Large intestine (tissue), 3 donors: ENCODE results near the gene ENDOD1. TPM values are rescaled to one million over a fixed set of nuclear protein-coding genes. Genes with fewer than 3 reads are reported as not detected.
"Not testable (repeated sequence)": the region's sequence is repeated elsewhere in the genome, so short reads cannot be mapped to it uniquely, and the experiment has no call there.

Experiments used
- DNase-seq, 2 donors: peaks; one replicate each; pipeline versions ENCODE4 v3.0.0 to v3.0.0-alpha.2; 2013
- H3K27ac ChIP-seq: one replicate; pipeline ENCODE4 v1.5.1; 2013; ENCODE audit warnings: low read length
- H3K27me3 ChIP-seq: 2 replicates; pipeline ENCODE4 v1.6.1; 2013; ENCODE audit warnings: low read length; ENCODE audit not compliant: control insufficient read depth, insufficient read depth
- H3K36me3 ChIP-seq: 2 replicates; pipeline ENCODE4 v1.6.1; 2013; ENCODE audit warnings: low read length; ENCODE audit not compliant: control insufficient read depth, insufficient read depth
- H3K4me1 ChIP-seq: one replicate; pipeline ENCODE4 v1.6.1; 2013; ENCODE audit warnings: low read length; ENCODE audit not compliant: control insufficient read depth, insufficient read depth
- H3K4me3 ChIP-seq: one replicate; pipeline ENCODE4 v1.5.1; 2013; ENCODE audit warnings: low read length
- H3K9me3 ChIP-seq: one replicate; pipeline ENCODE4 v1.6.1; 2013; ENCODE audit warnings: mild to moderate bottlenecking, low read depth, low read length, moderate library complexity; ENCODE audit not compliant: control insufficient read depth
- WGBS: methylation state at CpG from one replicate; pipeline ENCODE4 v1.1.5; 2013; ENCODE audit warnings: low lambda C conversion rate; ENCODE audit not compliant: insufficient coverage; 5-methylcytosine and 5-hydroxymethylcytosine counted together
- polyA plus RNA-seq: library from polyadenylated mRNA; unstranded; fragments of 120-200 nt; gene quantifications from one replicate; pipeline ENCODE4 v1.2.1, GENCODE V29; 2013

ENDOD1 gene
- polyA plus RNA-seq, 1 donor, result 29.7 TPM

GRCh38 chr11:95100856-95101507 lies 11.3 kb downstream of the ENDOD1 start:
- no peaks in the 10 kb centered on the region for H3K4me1 ChIP-seq
- H3K36me3 ChIP-seq, result peaks cover 3% of the 10 kb centered on the region
- no peak for DNase-seq
- H3K27ac ChIP-seq, result no peak overlapping the region
- no peak overlapping the region for H3K4me3 ChIP-seq
- WGBS, result 93% methylated on average over 2 of the region's 6 CpGs
- H3K27me3 ChIP-seq, result no peaks in the 10 kb centered on the region
- H3K9me3 ChIP-seq, result no peaks in the 10 kb centered on the region

- WGBS, result no CpG with 5 or more reads among the region's 1 CpG
- H3K27me3 ChIP-seq, result no peaks in the 10 kb centered on the region
- H3K4me1 ChIP-seq, result no peaks in the 10 kb centered on the region
- peaks cover 3% of the 10 kb centered on the region for H3K36me3 ChIP-seq
- no peak for DNase-seq
- H3K9me3 ChIP-seq, result no peaks in the 10 kb centered on the region
- no peak overlapping the region for H3K27ac ChIP-seq
- no peak overlapping the region for H3K4me3 ChIP-seq
These were observed 12.3 kb downstream of the ENDOD1 start for GRCh38 chr11:95101935-95102334.

- Histone ChIP-seq H3K4me3 (no peak overlapping the region), H3K9me3 (no peaks in the 10 kb centered on the region), H3K4me1 (no peaks in the 10 kb centered on the region), H3K27me3 (no peaks in the 10 kb centered on the region), H3K27ac (no peak overlapping the region), H3K36me3 (peaks cover 3% of the 10 kb centered on the region)
- no peak for DNase-seq
- WGBS, result 100% methylated on average over 1 of the region's 2 CpGs
These were observed 13.1 kb downstream of the ENDOD1 start for GRCh38 chr11:95102733-95103132.

DNA sequence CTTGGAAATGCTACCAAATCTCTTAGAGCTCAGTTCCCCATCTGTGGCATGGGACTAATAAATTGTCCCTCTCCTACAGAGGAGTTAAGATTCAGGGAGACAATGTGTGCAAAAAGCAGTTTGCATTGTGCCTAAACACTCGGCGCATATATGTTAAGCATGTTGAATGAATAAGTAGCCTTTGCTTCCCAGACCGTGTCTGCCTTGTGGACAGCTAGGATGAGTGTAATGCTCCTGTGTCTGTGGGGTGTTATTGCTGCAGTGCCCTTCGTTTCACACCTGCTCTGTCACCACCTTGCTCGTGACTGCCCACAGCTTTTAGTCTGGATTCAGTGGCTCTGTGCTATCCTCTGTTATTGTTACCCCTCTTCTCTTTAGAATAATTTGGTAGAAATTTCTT lies 14.1 kb downstream of the ENDOD1 start:
- no peak overlapping the region for H3K4me3 ChIP-seq
- H3K36me3 ChIP-seq, result peaks cover 3% of the 10 kb centered on the region
- no peaks in the 10 kb centered on the region for H3K9me3 ChIP-seq
- WGBS, result 80% methylated on average over 1 of the region's 5 CpGs
- no peak overlapping the region for H3K27ac ChIP-seq
- no peak for DNase-seq
- no peaks in the 10 kb centered on the region for H3K27me3 ChIP-seq
- no peaks in the 10 kb centered on the region for H3K4me1 ChIP-seq

DNA sequence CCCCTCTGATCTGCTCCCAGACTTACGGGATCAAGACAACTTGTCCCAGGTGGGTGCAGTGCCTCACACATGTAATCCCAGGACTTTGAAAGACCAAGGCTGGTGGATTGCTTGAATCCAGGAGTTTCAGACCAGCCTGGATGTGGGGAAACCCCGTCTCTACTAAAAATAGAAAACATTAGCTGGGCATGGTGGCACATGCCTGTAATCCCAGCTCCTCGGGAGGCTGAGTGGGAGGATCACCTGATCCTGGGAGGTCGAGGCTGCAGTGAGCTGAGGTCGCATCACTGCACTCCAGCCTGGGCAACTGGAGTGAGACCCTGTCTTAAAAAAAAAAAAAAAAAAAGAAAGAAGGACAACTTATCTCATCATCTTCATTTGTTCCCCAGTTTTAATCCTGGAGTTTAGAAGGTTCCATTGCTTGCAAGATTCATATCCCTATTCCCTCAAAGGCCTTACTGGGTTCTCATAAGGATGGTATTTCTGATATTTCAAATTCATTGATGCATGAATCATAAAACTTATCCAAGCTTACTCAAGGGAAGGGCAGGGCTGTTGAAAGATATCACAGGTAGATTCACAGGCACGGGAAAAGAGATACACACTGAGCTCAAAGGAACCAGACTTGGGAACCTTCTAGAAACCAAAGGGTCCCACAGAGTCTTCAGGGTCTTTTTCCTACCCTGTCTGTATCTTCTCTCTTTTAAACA lies 14.6 kb downstream of the ENDOD1 start:
- Histone ChIP-seq H3K4me1 (no peaks in the 10 kb centered on the region), H3K27me3 (no peaks in the 10 kb centered on the region), H3K9me3 (no peaks in the 10 kb centered on the region), H3K27ac (no peak overlapping the region), H3K36me3 (peaks cover 3% of the 10 kb centered on the region), H3K4me3 (no peak overlapping the region)
- WGBS, result no CpG with 5 or more reads among the region's 6 CpGs
- DNase-seq, result no peak

DNA sequence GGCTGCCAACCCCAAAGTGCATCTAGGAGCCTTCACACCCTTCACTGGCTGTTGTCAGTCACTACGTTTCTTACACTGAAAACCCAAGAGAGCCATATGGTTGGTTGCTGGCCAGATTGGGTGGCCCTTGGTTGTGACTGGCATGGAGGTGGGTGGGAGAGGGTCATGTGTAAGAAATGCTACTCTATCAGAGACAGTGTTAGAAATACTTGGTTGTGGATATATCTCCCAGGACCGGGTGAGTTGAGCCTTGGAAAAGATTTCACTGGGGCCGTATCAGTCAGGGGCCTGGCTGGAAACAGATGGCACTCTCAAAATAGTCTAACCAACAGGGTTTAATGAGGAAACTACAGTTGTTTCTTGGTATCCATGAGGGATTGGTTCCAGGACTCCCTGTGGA lies 15.2 kb downstream of the ENDOD1 start:
- DNase-seq, result no peak
- Histone ChIP-seq H3K27me3 (no peaks in the 10 kb centered on the region), H3K36me3 (peaks cover 7% of the 10 kb centered on the region), H3K4me1 (no peaks in the 10 kb centered on the region), H3K9me3 (no peaks in the 10 kb centered on the region), H3K4me3 (no peak overlapping the region), H3K27ac (no peak overlapping the region)
- WGBS, result no CpG with 5 or more reads among the region's 3 CpGs

- H3K36me3 ChIP-seq, result peaks cover 4% of the 10 kb centered on the region
- H3K9me3 ChIP-seq, result no peaks in the 10 kb centered on the region
- WGBS, result 80% methylated on average over 1 of the region's 9 CpGs
- H3K4me1 ChIP-seq, result no peaks in the 10 kb centered on the region
- no peak overlapping the region for H3K4me3 ChIP-seq
- DNase-seq, result peak in 1 of 2 donors; percentile 9
- H3K27ac ChIP-seq, result no peak overlapping the region
- no peaks in the 10 kb centered on the region for H3K27me3 ChIP-seq
These were observed 18.5 kb downstream of the ENDOD1 start for GRCh38 chr11:95108159-95108611.

GRCh38 chr11:95108671-95109551 lies 19.3 kb downstream of the ENDOD1 start:
- H3K27me3 ChIP-seq, result no peaks in the 10 kb centered on the region
- H3K27ac ChIP-seq, result no peak overlapping the region
- no peaks in the 10 kb centered on the region for H3K9me3 ChIP-seq
- no CpG with 5 or more reads among the region's 6 CpGs for WGBS
- DNase-seq, result peak in 1 of 2 donors; percentile 7
- H3K36me3 ChIP-seq, result peaks cover 4% of the 10 kb centered on the region
- no peaks in the 10 kb centered on the region for H3K4me1 ChIP-seq
- no peak overlapping the region for H3K4me3 ChIP-seq

- not testable (repeated sequence) for H3K27ac ChIP-seq, H3K4me3 ChIP-seq, DNase-seq, H3K9me3 ChIP-seq, H3K4me1 ChIP-seq, H3K36me3 ChIP-seq, H3K27me3 ChIP-seq
- no CpG with 5 or more reads among the region's 3 CpGs for WGBS
These were observed 21.8 kb downstream of the ENDOD1 start for GRCh38 chr11:95111471-95111870.

GRCh38 chr11:95111923-95112540 lies 22.4 kb downstream of the ENDOD1 start:
- H3K36me3 ChIP-seq, result peaks cover 4% of the 10 kb centered on the region
- WGBS, result no CpG with 5 or more reads among the region's 3 CpGs
- H3K27ac ChIP-seq, result no peak overlapping the region
- no peaks in the 10 kb centered on the region for H3K27me3 ChIP-seq
- DNase-seq, result no peak
- H3K9me3 ChIP-seq, result no peaks in the 10 kb centered on the region
- H3K4me3 ChIP-seq, result no peak overlapping the region
- H3K4me1 ChIP-seq, result no peaks in the 10 kb centered on the region
